ENCODE data around the gene PLXNB3.

DNA sequence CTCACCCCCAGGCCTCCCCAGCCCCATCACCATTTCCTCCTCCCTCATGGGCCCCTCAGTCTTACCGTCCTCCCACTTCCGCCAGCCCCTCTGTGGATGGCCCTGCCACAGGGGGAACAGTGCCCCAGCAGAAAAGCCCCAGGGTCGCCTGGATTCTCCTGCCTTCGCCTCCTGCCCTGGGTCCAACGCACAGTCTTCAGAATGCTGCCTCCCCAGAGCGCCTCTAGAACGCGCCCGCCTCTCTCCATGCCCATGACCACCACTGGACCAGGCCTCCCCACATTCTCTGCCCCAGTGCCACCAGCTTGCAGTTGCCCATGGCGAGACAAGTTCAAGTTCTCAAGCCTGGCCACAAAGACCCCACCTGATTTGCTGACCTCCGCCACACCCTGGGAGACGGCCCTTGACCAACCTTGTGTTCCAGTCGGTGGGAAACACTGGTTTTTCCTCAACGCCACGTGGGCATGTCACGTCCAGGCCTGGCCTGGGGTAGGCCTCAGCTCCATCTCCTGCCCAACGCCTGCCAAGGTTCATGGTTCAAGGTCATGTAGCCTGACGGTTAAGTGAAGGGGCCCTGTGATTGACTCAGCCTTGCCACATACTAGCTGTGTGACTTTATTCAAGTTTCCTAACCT is 634 bp upstream of the PLXNB3 start:
- TF ChIP-seq TAF1 (IDR thresholded peaks at IDR 0.05; ENCODE audit: borderline replicate concordance, insufficient read depth, low read length) = no peak
- TF ChIP-seq POLR2AphosphoS5 (IDR thresholded peaks at IDR 0.05; ENCODE audit: low read depth, low read length) = no peak
- no peak for TF ChIP-seq SIN3A (IDR thresholded peaks at IDR 0.05; ENCODE audit: borderline replicate concordance, insufficient read depth, low read length)

Data from PFSK-1 (cell line).